OCI-LY7 (cell line): ENCODE results near the gene SLC27A1.

Source experiments
- CTCF ChIP-seq: fragments of 200-600 bp; sonication (generic); conservative IDR thresholded peaks from 2 replicates; pipeline ENCODE4 v1.5.1; 2014; ENCODE audit warnings: mild to moderate bottlenecking, antibody characterized with exemption, low read length, moderate library complexity, mixed read lengths
- EZH2phosphoT487 ChIP-seq: fragments of 200-600 bp; sonication (generic); IDR thresholded peaks from 2 replicates; pipeline ENCODE4 v1.6.1; 2018; ENCODE audit warnings: low read depth, borderline replicate concordance, mild to moderate bottlenecking, mixed run types, antibody characterized with exemption, low read length, moderate library complexity, mixed read lengths

- TF ChIP-seq CTCF (no peak), EZH2phosphoT487 (no peak)
Observed at GRCh38 chr19:17469092-17469480, 1.2 kb upstream of the SLC27A1 start.
